Sigmoid colon (tissue), 4 donors: ENCODE data around the gene LRRC52.

Experiments used
- EP300 ChIP-seq, 4 donors: sonication (generic); formaldehyde crosslinking; IDR thresholded peaks; one replicate each; pipeline ENCODE4 v1.6.1; 2017; ENCODE audit warnings: antibody characterized with exemption in 4 of 4
- POLR2A ChIP-seq, 2 donors: fragments of 450-650 bp; IDR thresholded peaks; one replicate each; pipeline ENCODE4 v1.6.1; 2016; ENCODE audit warnings: antibody characterized with exemption in 2 of 2, mild to moderate bottlenecking in 2 of 2, moderate library complexity in 2 of 2
- POLR2AphosphoS5 ChIP-seq, 4 donors: sonication (generic); formaldehyde crosslinking; IDR thresholded peaks; one replicate each; pipeline ENCODE4 v1.6.1; 2017; ENCODE audit warnings: antibody characterized with exemption in 4 of 4
- TF ChIP-seq, protein P1 (sequence below), 4 experiments: fragments of 450-650 bp in 3 of 4; fragments of 200-600 bp in 1 of 4; IDR thresholded peaks; one replicate each; pipeline ENCODE4 v1.5.1; 2016 to 2019; ENCODE audit warnings: antibody characterized with exemption in 4 of 4, mild to moderate bottlenecking in 3 of 4, moderate library complexity in 2 of 4

DNA sequence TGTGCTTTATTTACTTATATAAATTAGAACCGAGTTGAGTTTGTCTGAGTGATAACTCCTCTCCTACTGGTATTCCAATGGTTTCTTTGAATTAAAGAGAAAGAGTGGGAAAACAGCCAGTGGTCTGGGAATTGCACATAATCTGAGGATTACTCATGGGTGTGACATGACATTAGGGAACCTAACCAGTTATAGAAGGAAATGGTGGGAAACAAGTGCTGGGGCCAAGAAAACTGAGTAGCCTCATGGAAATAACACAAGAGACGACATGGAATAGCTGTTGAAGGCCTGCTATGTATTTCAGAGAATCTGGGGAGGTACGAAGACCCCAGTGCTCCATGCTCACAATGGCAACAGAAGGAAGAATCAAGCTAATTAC is 41.8 kb upstream of the LRRC52 start:
- TF ChIP-seq, protein P1, sequence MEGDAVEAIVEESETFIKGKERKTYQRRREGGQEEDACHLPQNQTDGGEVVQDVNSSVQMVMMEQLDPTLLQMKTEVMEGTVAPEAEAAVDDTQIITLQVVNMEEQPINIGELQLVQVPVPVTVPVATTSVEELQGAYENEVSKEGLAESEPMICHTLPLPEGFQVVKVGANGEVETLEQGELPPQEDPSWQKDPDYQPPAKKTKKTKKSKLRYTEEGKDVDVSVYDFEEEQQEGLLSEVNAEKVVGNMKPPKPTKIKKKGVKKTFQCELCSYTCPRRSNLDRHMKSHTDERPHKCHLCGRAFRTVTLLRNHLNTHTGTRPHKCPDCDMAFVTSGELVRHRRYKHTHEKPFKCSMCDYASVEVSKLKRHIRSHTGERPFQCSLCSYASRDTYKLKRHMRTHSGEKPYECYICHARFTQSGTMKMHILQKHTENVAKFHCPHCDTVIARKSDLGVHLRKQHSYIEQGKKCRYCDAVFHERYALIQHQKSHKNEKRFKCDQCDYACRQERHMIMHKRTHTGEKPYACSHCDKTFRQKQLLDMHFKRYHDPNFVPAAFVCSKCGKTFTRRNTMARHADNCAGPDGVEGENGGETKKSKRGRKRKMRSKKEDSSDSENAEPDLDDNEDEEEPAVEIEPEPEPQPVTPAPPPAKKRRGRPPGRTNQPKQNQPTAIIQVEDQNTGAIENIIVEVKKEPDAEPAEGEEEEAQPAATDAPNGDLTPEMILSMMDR (IDR thresholded peaks at IDR 0.05): no peak
- no peak for TF ChIP-seq POLR2AphosphoS5 (IDR thresholded peaks at IDR 0.05)
- TF ChIP-seq POLR2A (IDR thresholded peaks at IDR 0.05): no peak
- no peak for TF ChIP-seq EP300 (IDR thresholded peaks at IDR 0.05)
